ENCODE data around the gene GPR37L1.
"Not testable (repeated sequence)": the region's sequence is repeated elsewhere in the genome, so short reads cannot be mapped to it uniquely, and the experiment has no call there.

The GPR37L1 gene

DNA sequence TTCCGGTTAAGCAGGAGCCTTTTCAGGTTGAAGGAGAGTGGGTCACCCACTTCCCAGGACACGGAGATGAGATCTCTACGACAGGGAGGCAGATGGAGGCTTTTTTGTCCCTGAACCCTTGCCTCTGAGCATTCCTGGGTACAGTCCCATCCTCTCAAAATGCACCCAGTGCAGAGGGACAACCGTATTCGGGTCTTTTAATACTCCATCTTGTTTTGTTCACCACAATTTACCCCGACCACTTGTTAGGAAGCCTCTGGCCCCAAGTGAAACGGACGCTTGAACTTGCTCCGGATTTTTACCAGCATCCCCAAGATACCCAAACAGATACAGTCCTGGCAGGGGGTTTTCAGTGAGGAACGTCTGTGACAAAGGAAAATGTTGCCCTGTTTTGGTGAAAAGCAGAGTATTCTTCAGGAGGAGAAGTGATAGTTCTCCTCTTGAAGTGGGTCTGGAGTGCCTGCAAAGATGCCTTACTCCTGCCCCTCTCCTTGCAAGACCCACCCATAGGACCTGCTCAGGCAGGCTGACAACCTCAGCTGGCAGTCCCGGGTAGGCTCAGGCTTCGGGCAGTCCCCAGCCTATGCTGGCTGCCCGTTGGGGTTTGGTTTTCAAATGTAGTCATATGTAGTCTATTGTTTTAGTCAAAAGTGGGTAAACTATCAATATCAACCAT, 22.5 kb downstream of the GPR37L1 start:
- peak overlapping the region in 1 of 2 experiments; percentile 73 for H3K14ac ChIP-seq (ENCODE audit: low read length in 2 of 2)
- H3K9ac ChIP-seq (ENCODE audit: low read length): peak overlapping the region; percentile 88
- no peak for DNase-seq
- H2BK120ac ChIP-seq (ENCODE audit: low read depth, low read length): no peak overlapping the region
- H2BK12ac ChIP-seq (ENCODE audit: low read length in 2 of 2): peak overlapping the region in 1 of 2 experiments; percentile 19
- no peaks in the 10 kb centered on the region for H3K9me3 ChIP-seq (ENCODE audit: control insufficient read depth, low read length)
- peaks cover 0 to 4% of the 10 kb centered on the region in 2 experiments for H3K36me3 ChIP-seq (ENCODE audit: control insufficient read depth in 1 of 2, insufficient read depth in 2 of 2, low read depth in 1 of 2, low read length in 2 of 2)
- peak overlapping the region; percentile 93 to 97 for H3K4me3 ChIP-seq (ENCODE audit: insufficient read depth in 1 of 2, low read depth in 1 of 2, low read length in 2 of 2)
- peak overlapping the region; percentile 87 for H2AFZ ChIP-seq (ENCODE audit: low read depth, low read length)
- H3K79me1 ChIP-seq (replicated peaks; ENCODE audit: low read length, poor library complexity, severe bottlenecking): peaks cover 8% of the 10 kb centered on the region
- H2BK5ac ChIP-seq (ENCODE audit: low read depth, low read length, poor library complexity, severe bottlenecking): no peak overlapping the region
- peak overlapping the region; percentile 78 for H4K8ac ChIP-seq (ENCODE audit: low read length)
- H2AK5ac ChIP-seq (ENCODE audit: low read length, severe bottlenecking): no peak overlapping the region
- peak overlapping the region; percentile 90 for H2BK15ac ChIP-seq (ENCODE audit: low read depth, poor library complexity, severe bottlenecking)
- peak overlapping the region; percentile 84 to 86 for H3K4ac ChIP-seq (ENCODE audit: low read depth in 1 of 2, low read length in 2 of 2)
- H3K18ac ChIP-seq (ENCODE audit: low read depth in 1 of 2, low read length in 2 of 2): peak overlapping the region; percentile 80 to 92
- H3K4me1 ChIP-seq (ENCODE audit: control insufficient read depth, insufficient read depth, low read depth, low read length): peaks cover 14% of the 10 kb centered on the region
- H3K4me2 ChIP-seq (ENCODE audit: low read length, poor library complexity, severe bottlenecking): peak overlapping the region; percentile 71
- no peaks in the 10 kb centered on the region for H3K27me3 ChIP-seq (ENCODE audit: control insufficient read depth in 1 of 2, insufficient read depth in 1 of 2, low read length in 2 of 2)
- peak overlapping the region; percentile 43 for H4K91ac ChIP-seq (ENCODE audit: low read length)
- WGBS: 6% methylated on average over 6 of the region's 13 CpGs
- no peak overlapping the region for H3K27ac ChIP-seq (ENCODE audit: low read length, poor library complexity, severe bottlenecking)
- H3K23ac ChIP-seq (ENCODE audit: low read length in 2 of 2): peak overlapping the region in 1 of 2 experiments; percentile 86

DNA sequence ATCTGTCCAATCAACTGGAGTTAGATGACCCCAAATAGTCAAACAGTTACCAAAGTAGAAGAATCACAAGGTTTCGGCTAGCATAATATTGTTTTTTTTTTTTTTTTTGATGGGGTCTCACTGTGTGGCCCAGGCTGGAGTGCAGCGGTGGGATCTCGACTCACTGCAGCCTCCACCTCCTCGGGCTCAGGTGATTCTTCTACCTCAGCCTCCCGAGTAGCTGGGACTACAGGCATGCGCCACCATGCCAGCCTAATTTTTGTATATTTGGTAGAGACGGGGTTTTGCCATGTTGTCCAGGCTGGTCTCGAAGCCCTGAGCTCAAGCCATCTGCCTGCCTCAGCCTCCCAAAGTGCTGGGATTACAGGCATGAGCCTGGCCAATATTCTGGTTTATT, 23.0 kb downstream of the GPR37L1 start:
- not testable (repeated sequence) for H3K18ac ChIP-seq (ENCODE audit: low read depth in 1 of 2, low read length in 2 of 2); H2AFZ ChIP-seq (ENCODE audit: low read depth, low read length); H2BK15ac ChIP-seq (ENCODE audit: low read depth, poor library complexity, severe bottlenecking); DNase-seq; H3K23ac ChIP-seq (ENCODE audit: low read length in 2 of 2); H3K36me3 ChIP-seq (ENCODE audit: control insufficient read depth in 1 of 2, insufficient read depth in 2 of 2, low read depth in 1 of 2, low read length in 2 of 2); H3K27me3 ChIP-seq (ENCODE audit: control insufficient read depth in 1 of 2, insufficient read depth in 1 of 2, low read length in 2 of 2); H2AK5ac ChIP-seq (ENCODE audit: low read length, severe bottlenecking); H4K91ac ChIP-seq (ENCODE audit: low read length); H2BK5ac ChIP-seq (ENCODE audit: low read depth, low read length, poor library complexity, severe bottlenecking); H2BK12ac ChIP-seq (ENCODE audit: low read length in 2 of 2); H3K79me1 ChIP-seq (replicated peaks; ENCODE audit: low read length, poor library complexity, severe bottlenecking); H4K8ac ChIP-seq (ENCODE audit: low read length); H2BK120ac ChIP-seq (ENCODE audit: low read depth, low read length); H3K9me3 ChIP-seq (ENCODE audit: control insufficient read depth, low read length); H3K4ac ChIP-seq (ENCODE audit: low read depth in 1 of 2, low read length in 2 of 2); H3K4me2 ChIP-seq (ENCODE audit: low read length, poor library complexity, severe bottlenecking); H3K14ac ChIP-seq (ENCODE audit: low read length in 2 of 2); H3K27ac ChIP-seq (ENCODE audit: low read length, poor library complexity, severe bottlenecking)
- Histone ChIP-seq H3K9ac (ENCODE audit: low read length) (peak overlapping the region; percentile 88), H3K4me1 (ENCODE audit: control insufficient read depth, insufficient read depth, low read depth, low read length) (peaks cover 14% of the 10 kb centered on the region), H3K4me3 (ENCODE audit: insufficient read depth in 1 of 2, low read depth in 1 of 2, low read length in 2 of 2) (peak overlapping the region in 1 of 2 experiments; percentile 97)
- 97% methylated on average over 8 of the region's 8 CpGs for WGBS

DNA sequence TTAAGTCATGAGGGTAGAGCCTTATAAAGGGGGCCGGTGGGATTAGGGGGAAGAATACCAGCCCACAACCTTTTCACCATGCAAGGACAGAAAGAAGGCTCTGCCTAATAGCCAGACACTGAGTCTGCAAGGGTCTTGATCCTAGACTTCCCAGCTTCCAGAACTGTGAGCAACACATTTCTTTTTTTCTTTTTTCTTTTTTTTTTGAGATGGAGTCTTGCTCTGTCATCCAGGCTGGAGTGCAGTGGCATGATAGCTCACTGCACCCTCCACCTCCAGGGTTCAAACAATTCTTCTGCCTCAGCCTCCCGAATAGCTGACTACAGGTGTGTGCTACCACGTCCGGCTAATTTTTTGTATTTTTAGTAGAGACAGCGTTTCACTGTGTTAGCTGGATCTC, 23.6 kb downstream of the GPR37L1 start:
- Histone ChIP-seq H3K23ac (ENCODE audit: low read length in 2 of 2) (no peak overlapping the region), H3K14ac (ENCODE audit: low read length in 2 of 2) (no peak overlapping the region), H3K4me2 (ENCODE audit: low read length, poor library complexity, severe bottlenecking) (no peak overlapping the region), H3K9me3 (ENCODE audit: control insufficient read depth, low read length) (no peaks in the 10 kb centered on the region), H3K9ac (ENCODE audit: low read length) (no peak overlapping the region), H3K4me3 (ENCODE audit: insufficient read depth in 1 of 2, low read depth in 1 of 2, low read length in 2 of 2) (no peak overlapping the region), H3K27me3 (ENCODE audit: control insufficient read depth in 1 of 2, insufficient read depth in 1 of 2, low read length in 2 of 2) (no peaks in the 10 kb centered on the region), H3K27ac (ENCODE audit: low read length, poor library complexity, severe bottlenecking) (no peak overlapping the region), H3K4ac (ENCODE audit: low read depth in 1 of 2, low read length in 2 of 2) (no peak overlapping the region), H2BK12ac (ENCODE audit: low read length in 2 of 2) (no peak overlapping the region), H3K4me1 (ENCODE audit: control insufficient read depth, insufficient read depth, low read depth, low read length) (peaks cover 13% of the 10 kb centered on the region), H3K36me3 (ENCODE audit: control insufficient read depth in 1 of 2, insufficient read depth in 2 of 2, low read depth in 1 of 2, low read length in 2 of 2) (peaks cover 0 to 4% of the 10 kb centered on the region in 2 experiments), H2BK5ac (ENCODE audit: low read depth, low read length, poor library complexity, severe bottlenecking) (no peak overlapping the region), H3K79me1 (replicated peaks; ENCODE audit: low read length, poor library complexity, severe bottlenecking) (peaks cover 6% of the 10 kb centered on the region), H3K18ac (ENCODE audit: low read depth in 1 of 2, low read length in 2 of 2) (no peak overlapping the region), H2AFZ (ENCODE audit: low read depth, low read length) (no peak overlapping the region), H2BK120ac (ENCODE audit: low read depth, low read length) (no peak overlapping the region), H2AK5ac (ENCODE audit: low read length, severe bottlenecking) (no peak overlapping the region), H2BK15ac (ENCODE audit: low read depth, poor library complexity, severe bottlenecking) (no peak overlapping the region), H4K8ac (ENCODE audit: low read length) (no peak overlapping the region), H4K91ac (ENCODE audit: low read length) (no peak overlapping the region)
- DNase-seq: no peak
- WGBS: 97% methylated on average over 5 of the region's 5 CpGs

DNA sequence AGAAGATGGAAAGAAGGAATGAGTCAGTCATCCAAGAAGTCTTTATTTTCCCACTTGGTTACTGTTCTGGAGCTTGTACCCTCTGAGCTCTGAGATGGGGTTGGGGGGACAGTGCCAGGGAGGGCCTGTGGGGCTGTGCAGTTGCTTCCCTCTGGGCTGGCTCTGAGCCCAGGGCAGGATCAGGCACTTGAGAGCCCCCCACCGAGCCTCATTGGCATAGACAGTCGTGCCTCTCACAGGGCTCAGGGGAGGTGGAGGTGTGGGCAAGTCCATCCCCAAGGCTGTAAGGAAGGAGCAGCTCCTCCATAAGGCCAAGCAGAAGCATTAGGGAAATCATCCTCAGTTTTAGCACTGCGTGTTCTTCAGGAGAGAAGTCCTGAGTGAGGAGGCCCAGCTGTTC, 24.3 kb downstream of the GPR37L1 start:
- Histone ChIP-seq H2BK15ac (ENCODE audit: low read depth, poor library complexity, severe bottlenecking) (no peak overlapping the region), H3K4ac (ENCODE audit: low read depth in 1 of 2, low read length in 2 of 2) (no peak overlapping the region), H2BK120ac (ENCODE audit: low read depth, low read length) (no peak overlapping the region), H3K27me3 (ENCODE audit: control insufficient read depth in 1 of 2, insufficient read depth in 1 of 2, low read length in 2 of 2) (no peaks in the 10 kb centered on the region), H4K8ac (ENCODE audit: low read length) (no peak overlapping the region), H2AFZ (ENCODE audit: low read depth, low read length) (no peak overlapping the region), H3K27ac (ENCODE audit: low read length, poor library complexity, severe bottlenecking) (no peak overlapping the region), H3K4me1 (ENCODE audit: control insufficient read depth, insufficient read depth, low read depth, low read length) (peaks cover 13% of the 10 kb centered on the region), H4K91ac (ENCODE audit: low read length) (no peak overlapping the region), H2BK12ac (ENCODE audit: low read length in 2 of 2) (no peak overlapping the region), H3K9me3 (ENCODE audit: control insufficient read depth, low read length) (no peaks in the 10 kb centered on the region), H3K36me3 (ENCODE audit: control insufficient read depth in 1 of 2, insufficient read depth in 2 of 2, low read depth in 1 of 2, low read length in 2 of 2) (peaks cover 0 to 4% of the 10 kb centered on the region in 2 experiments), H3K79me1 (replicated peaks; ENCODE audit: low read length, poor library complexity, severe bottlenecking) (peaks cover 6% of the 10 kb centered on the region), H3K9ac (ENCODE audit: low read length) (no peak overlapping the region), H3K18ac (ENCODE audit: low read depth in 1 of 2, low read length in 2 of 2) (no peak overlapping the region), H2AK5ac (ENCODE audit: low read length, severe bottlenecking) (no peak overlapping the region), H3K4me3 (ENCODE audit: insufficient read depth in 1 of 2, low read depth in 1 of 2, low read length in 2 of 2) (no peak overlapping the region), H3K23ac (ENCODE audit: low read length in 2 of 2) (peak overlapping the region in 1 of 2 experiments; percentile 20), H2BK5ac (ENCODE audit: low read depth, low read length, poor library complexity, severe bottlenecking) (no peak overlapping the region), H3K14ac (ENCODE audit: low read length in 2 of 2) (no peak overlapping the region), H3K4me2 (ENCODE audit: low read length, poor library complexity, severe bottlenecking) (no peak overlapping the region)
- DNase-seq: no peak
- WGBS: 78% methylated on average over 3 of the region's 3 CpGs
